GM12892 (cell line): Measurements from ENCODE around the gene KIF6.
"Not testable (repeated sequence)": the region's sequence is repeated elsewhere in the genome, so short reads cannot be mapped to it uniquely, and the experiment has no call there.

Source experiments
- POLR2A ChIP-seq: IDR thresholded peaks from 2 replicates; pipeline ENCODE4 v1.6.1; 2011; ENCODE audit warnings: low read depth, low read length, control low read depth
- POLR2AphosphoS5 ChIP-seq: IDR thresholded peaks from 2 replicates; pipeline ENCODE4 v1.6.1; 2011; ENCODE audit warnings: low read depth, low read length, control low read depth

DNA sequence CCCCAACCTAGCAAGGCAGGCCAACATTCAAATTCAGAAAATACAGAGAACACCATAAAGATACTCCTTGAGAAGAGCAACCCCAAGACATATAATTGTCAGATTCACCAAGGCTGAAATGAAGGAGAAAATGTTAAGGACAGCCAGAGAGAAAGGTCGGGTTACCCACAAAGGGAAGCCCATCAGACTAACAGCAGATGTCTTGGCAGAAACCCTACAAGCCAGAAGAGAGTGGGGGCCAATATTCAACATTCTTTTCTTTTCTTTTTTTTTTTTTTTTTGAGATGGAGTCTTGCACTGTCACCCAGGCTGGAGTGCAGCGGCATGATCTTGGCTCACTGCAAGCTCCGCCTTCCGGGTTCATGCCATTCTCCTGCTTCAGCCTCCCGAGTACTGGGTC lies 215.4 kb downstream of the KIF6 start:
- not testable (repeated sequence) for TF ChIP-seq POLR2A, POLR2AphosphoS5
